Right lobe of liver (tissue), 6 donors: ENCODE measurements around the gene GNB1L. TPM values are rescaled to one million over a fixed set of nuclear protein-coding genes. Genes with fewer than 3 reads are reported as not detected.
A peak's percentile ranks its signal among the peaks of the same experiment; 100 is the strongest.

Experiments used
- ATAC-seq, 4 donors: fragments of 200-7000 bp; cut with Tn5 transposase; one replicate each; pipeline ENCODE4 v1.9.1; 2020; ENCODE audit warnings: mild to moderate bottlenecking in 4 of 4, moderate library complexity in 4 of 4
- DNase-seq, 3 donors: peaks; one replicate each; pipeline ENCODE4 v3.0.0-alpha.2; 2020
- H3K27ac ChIP-seq, 3 donors: fragments of 200-600 bp; one replicate each; pipeline ENCODE4 v1.8.0; 2022
- H3K27me3 ChIP-seq, 2 donors: fragments of 200-600 bp; one replicate each; pipeline ENCODE4 v1.8.0; 2022
- H3K36me3 ChIP-seq, 4 donors: fragments of 200-600 bp; sonication (generic) in 1 of 4; one replicate each; pipeline versions ENCODE4 v1.5.1 to v1.8.0; 2017 to 2022; ENCODE audit warnings: control low read depth in 1 of 4
- H3K4me1 ChIP-seq, 4 donors: fragments of 200-600 bp; sonication (generic) in 1 of 4; one replicate each; pipeline versions ENCODE4 v1.5.1 to v1.8.0; 2017 to 2022; ENCODE audit warnings: control low read depth in 1 of 4
- H3K4me3 ChIP-seq, 3 donors: fragments of 200-600 bp; one replicate each; pipeline ENCODE4 v1.8.0; 2022
- H3K9me3 ChIP-seq, 4 donors: fragments of 200-600 bp; sonication (generic) in 1 of 4; one replicate each; pipeline versions ENCODE4 v1.5.1 to v1.8.0; 2017 to 2022; ENCODE audit warnings: control low read depth in 1 of 4
- POLR2A ChIP-seq: fragments of 450-650 bp; IDR thresholded peaks from one replicate; pipeline ENCODE4 v1.6.1; 2017; ENCODE audit warnings: antibody characterized with exemption, mild to moderate bottlenecking
- WGBS: methylation state at CpG from one replicate; pipeline ENCODE4 v1.1.6; 2018; ENCODE audit warnings: low coverage, low lambda C conversion rate; ENCODE audit not compliant: insufficient coverage; ENCODE audit errors: missing lambda C conversion rate; 5-methylcytosine and 5-hydroxymethylcytosine counted together
- intact Hi-C, 2 donors: fragments of 100-400 bp; cut with DNase I; formaldehyde crosslinking; loops; one replicate each; pipeline versions ENCODE4 v1.11.2 to v1.14.1; 2022
- total RNA-seq, 6 experiments: library from RNA; depleted of rRNA in 2 of 6; stranded (reverse); fragments of >200 nt in 2 of 6; fragmentation: NEBNext Ultra II Directional in 3 of 6; extraction: Animal tissue kit (Norgen Biotek cat#: 25700) in 3 of 6; gene quantifications; one replicate each; pipeline versions ENCODE4 v1.1.0 to v1.2.4, GENCODE V29; 2016 to 2023
- TF ChIP-seq, protein P1 (sequence below), 4 donors: fragments of 200-600 bp in 3 of 4; fragments of 450-650 bp in 1 of 4; IDR thresholded peaks; one replicate each; pipeline versions ENCODE4 v1.5.1 to v1.8.0; 2016 to 2022; ENCODE audit warnings: antibody characterized with exemption in 4 of 4, mild to moderate bottlenecking in 2 of 4
- donor health status: DM: no; HTN: yes; CAD: no.
- donor health status: DM: no; HTN: no; CAD: no.
- donor health status: DM: no; HTN: no; CAD: no.
- donor health status: DM: no; HTN: yes; CAD: no.
- donor health status: DM: no; HTN: yes; CAD: no.

GNB1L gene
- total RNA-seq, 6 experiments from 2014 or later, result 1.4 to 3.2 (median 2.7) TPM

GRCh38 chr22:19775496-19776325 lies 79.0 kb downstream of the GNB1L start:
- no peaks in the 10 kb centered on the region for H3K4me1 ChIP-seq
- no peak overlapping the region for H3K4me3 ChIP-seq
- intact Hi-C loops, result no loop called here
- TF ChIP-seq, protein P1, sequence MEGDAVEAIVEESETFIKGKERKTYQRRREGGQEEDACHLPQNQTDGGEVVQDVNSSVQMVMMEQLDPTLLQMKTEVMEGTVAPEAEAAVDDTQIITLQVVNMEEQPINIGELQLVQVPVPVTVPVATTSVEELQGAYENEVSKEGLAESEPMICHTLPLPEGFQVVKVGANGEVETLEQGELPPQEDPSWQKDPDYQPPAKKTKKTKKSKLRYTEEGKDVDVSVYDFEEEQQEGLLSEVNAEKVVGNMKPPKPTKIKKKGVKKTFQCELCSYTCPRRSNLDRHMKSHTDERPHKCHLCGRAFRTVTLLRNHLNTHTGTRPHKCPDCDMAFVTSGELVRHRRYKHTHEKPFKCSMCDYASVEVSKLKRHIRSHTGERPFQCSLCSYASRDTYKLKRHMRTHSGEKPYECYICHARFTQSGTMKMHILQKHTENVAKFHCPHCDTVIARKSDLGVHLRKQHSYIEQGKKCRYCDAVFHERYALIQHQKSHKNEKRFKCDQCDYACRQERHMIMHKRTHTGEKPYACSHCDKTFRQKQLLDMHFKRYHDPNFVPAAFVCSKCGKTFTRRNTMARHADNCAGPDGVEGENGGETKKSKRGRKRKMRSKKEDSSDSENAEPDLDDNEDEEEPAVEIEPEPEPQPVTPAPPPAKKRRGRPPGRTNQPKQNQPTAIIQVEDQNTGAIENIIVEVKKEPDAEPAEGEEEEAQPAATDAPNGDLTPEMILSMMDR (IDR thresholded peaks at IDR 0.05), result no peak
- no peak for TF ChIP-seq POLR2A
- 100% methylated on average over 1 of the region's 24 CpGs for WGBS
- H3K27me3 ChIP-seq, result no peaks in the 10 kb centered on the region
- no peaks in the 10 kb centered on the region for H3K36me3 ChIP-seq
- DNase-seq (peak in 2 of 3 donors; percentile 14 to 44), ATAC-seq (peak in 1 of 4 donors; percentile 4)
- no peaks in the 10 kb centered on the region for H3K9me3 ChIP-seq
- no peak overlapping the region for H3K27ac ChIP-seq

- H3K4me1 ChIP-seq, result no peaks in the 10 kb centered on the region
- no peak overlapping the region for H3K4me3 ChIP-seq
- DNase-seq, result peak in 1 of 3 donors; percentile 7
- intact Hi-C loops, result no loop called here
- no peaks in the 10 kb centered on the region for H3K36me3 ChIP-seq
- no peak overlapping the region for H3K27ac ChIP-seq
- no peak for TF ChIP-seq POLR2A
- TF ChIP-seq, protein P1 (IDR thresholded peaks at IDR 0.05), result no peak
- ATAC-seq, result no peak
- H3K9me3 ChIP-seq, result no peaks in the 10 kb centered on the region
- WGBS, result 92% methylated on average over 4 of the region's 8 CpGs
- H3K27me3 ChIP-seq, result no peaks in the 10 kb centered on the region
Observed at GRCh38 chr22:19774628-19775027, 80.0 kb downstream of the GNB1L start.

GRCh38 chr22:19773470-19774040 lies 81.1 kb downstream of the GNB1L start:
- H3K27me3 ChIP-seq, result no peaks in the 10 kb centered on the region
- WGBS, result 0% methylated on average over 1 of the region's 9 CpGs
- ATAC-seq, result peak in 1 of 4 donors; percentile 6

GRCh38 chr22:19772673-19773469 lies 81.8 kb downstream of the GNB1L start:
- H3K27me3 ChIP-seq, result peaks cover 0 to 7% of the 10 kb centered on the region in 2 donors
- H3K27ac ChIP-seq, result no peak overlapping the region
- peak; percentile 32 to 59 (median 48) for ATAC-seq
- TF ChIP-seq, protein P1 (IDR thresholded peaks at IDR 0.05), result no peak
- TF ChIP-seq POLR2A, result no peak
- H3K4me1 ChIP-seq, result peaks cover 0 to 2% (median 0%) of the 10 kb centered on the region in 4 donors
- 34% methylated on average over 4 of the region's 25 CpGs for WGBS
- intact Hi-C loops, result no loop called here
- H3K36me3 ChIP-seq, result no peaks in the 10 kb centered on the region
- no peaks in the 10 kb centered on the region for H3K9me3 ChIP-seq
- DNase-seq, result peak in 2 of 3 donors; percentile 35 to 53
- no peak overlapping the region for H3K4me3 ChIP-seq

More at GRCh38 chr22:19773470-19774040, 81.1 kb downstream of the GNB1L start:
- intact Hi-C loops, result no loop called here
- Histone ChIP-seq H3K27ac (no peak overlapping the region), H3K4me3 (no peak overlapping the region), H3K4me1 (no peaks in the 10 kb centered on the region), H3K36me3 (no peaks in the 10 kb centered on the region), H3K9me3 (no peaks in the 10 kb centered on the region)
- TF ChIP-seq POLR2A, result no peak
- TF ChIP-seq, protein P1 (IDR thresholded peaks at IDR 0.05), result no peak
- DNase-seq, result peak in 2 of 3 donors; percentile 15 to 47
